ENCODE measurements around the gene PET117. TPM values are rescaled to one million over a fixed set of nuclear protein-coding genes. Genes with fewer than 3 reads are reported as not detected.
"Not testable (repeated sequence)": the region's sequence is repeated elsewhere in the genome, so short reads cannot be mapped to it uniquely, and the experiment has no call there.

PET117 gene
- total and polyA plus RNA-seq, 2 donors from 2014 or later = 13.1 to 19.7 TPM

DNA sequence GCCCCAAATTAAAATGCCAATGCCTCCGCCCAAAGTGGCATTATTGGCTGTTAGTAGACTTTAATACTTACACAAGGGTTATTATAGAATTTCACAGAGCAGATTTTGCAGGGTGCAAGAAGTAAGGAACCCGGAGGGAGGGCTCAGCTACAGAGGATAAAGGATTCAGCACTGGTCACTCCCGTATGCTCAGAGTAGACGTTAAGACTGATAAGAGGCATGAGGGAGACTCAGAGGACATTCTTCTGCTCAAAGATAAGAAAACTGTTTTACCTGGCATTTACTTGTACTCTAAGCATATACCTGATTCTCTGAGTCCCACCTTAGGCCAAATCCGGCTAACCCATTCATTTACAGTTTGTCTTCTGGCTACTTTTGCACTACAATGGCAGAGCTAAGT lies 43.5 kb upstream of the PET117 start:
- DNase-seq (no peak), FAIRE-seq (no peak)
- TF ChIP-seq, protein P1, sequence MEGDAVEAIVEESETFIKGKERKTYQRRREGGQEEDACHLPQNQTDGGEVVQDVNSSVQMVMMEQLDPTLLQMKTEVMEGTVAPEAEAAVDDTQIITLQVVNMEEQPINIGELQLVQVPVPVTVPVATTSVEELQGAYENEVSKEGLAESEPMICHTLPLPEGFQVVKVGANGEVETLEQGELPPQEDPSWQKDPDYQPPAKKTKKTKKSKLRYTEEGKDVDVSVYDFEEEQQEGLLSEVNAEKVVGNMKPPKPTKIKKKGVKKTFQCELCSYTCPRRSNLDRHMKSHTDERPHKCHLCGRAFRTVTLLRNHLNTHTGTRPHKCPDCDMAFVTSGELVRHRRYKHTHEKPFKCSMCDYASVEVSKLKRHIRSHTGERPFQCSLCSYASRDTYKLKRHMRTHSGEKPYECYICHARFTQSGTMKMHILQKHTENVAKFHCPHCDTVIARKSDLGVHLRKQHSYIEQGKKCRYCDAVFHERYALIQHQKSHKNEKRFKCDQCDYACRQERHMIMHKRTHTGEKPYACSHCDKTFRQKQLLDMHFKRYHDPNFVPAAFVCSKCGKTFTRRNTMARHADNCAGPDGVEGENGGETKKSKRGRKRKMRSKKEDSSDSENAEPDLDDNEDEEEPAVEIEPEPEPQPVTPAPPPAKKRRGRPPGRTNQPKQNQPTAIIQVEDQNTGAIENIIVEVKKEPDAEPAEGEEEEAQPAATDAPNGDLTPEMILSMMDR (IDR thresholded peaks at IDR 0.05; ENCODE audit: borderline replicate concordance, extremely low read depth, insufficient read depth) = no peak
- Histone ChIP-seq H3K36me3 (ENCODE audit: control insufficient read depth in 2 of 3, insufficient read depth in 3 of 3, low read length in 3 of 3) (no peaks in the 10 kb centered on the region), H3K4me3 (ENCODE audit: low read length in 3 of 3) (no peak overlapping the region), H3K9ac (ENCODE audit: low read length in 3 of 3) (no peak overlapping the region), H3K27ac (ENCODE audit: low read depth in 2 of 2, low read length in 2 of 2) (no peak overlapping the region), H3K4me1 (ENCODE audit: control insufficient read depth in 2 of 3, insufficient read depth in 2 of 3, low read depth in 1 of 3, low read length in 3 of 3) (no peaks in the 10 kb centered on the region), H3K9me3 (ENCODE audit: control insufficient read depth in 2 of 3, insufficient read depth in 1 of 3, low read length in 3 of 3) (no peaks in the 10 kb centered on the region), H3K27me3 (ENCODE audit: control insufficient read depth, insufficient read depth, low read length) (no peaks in the 10 kb centered on the region)
- intact Hi-C loops (cut with DNase I) = no loop called here

DNA sequence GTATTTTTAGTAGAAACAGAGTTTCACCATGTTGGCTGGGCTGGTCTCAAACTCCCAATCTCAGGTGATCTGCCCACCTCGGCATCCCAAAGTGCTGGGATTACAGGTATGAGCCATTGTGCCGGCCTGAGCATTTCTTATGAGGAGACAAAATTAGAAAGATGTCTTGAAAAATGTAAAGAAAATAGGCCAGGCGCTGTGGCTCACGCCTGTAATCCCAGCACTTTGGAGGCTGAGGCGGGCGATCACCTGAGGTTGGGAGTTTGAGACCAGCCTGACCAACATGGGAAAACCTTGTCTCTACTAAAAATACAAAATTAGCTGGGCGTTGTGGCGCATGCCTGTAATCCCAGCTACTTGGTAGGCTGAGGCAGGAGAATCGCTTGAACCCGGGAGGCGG lies 37.1 kb upstream of the PET117 start:
- H3K27ac ChIP-seq (ENCODE audit: low read depth in 2 of 2, low read length in 2 of 2); H3K9ac ChIP-seq (ENCODE audit: low read length in 3 of 3); DNase-seq; FAIRE-seq; H3K4me1 ChIP-seq (ENCODE audit: control insufficient read depth in 2 of 3, insufficient read depth in 2 of 3, low read depth in 1 of 3, low read length in 3 of 3); H3K27me3 ChIP-seq (ENCODE audit: control insufficient read depth, insufficient read depth, low read length); H3K9me3 ChIP-seq (ENCODE audit: control insufficient read depth in 2 of 3, insufficient read depth in 1 of 3, low read length in 3 of 3); H3K4me3 ChIP-seq (ENCODE audit: low read length in 3 of 3); intact Hi-C loops (cut with DNase I); H3K36me3 ChIP-seq (ENCODE audit: control insufficient read depth in 2 of 3, insufficient read depth in 3 of 3, low read length in 3 of 3): not testable (repeated sequence)

DNA sequence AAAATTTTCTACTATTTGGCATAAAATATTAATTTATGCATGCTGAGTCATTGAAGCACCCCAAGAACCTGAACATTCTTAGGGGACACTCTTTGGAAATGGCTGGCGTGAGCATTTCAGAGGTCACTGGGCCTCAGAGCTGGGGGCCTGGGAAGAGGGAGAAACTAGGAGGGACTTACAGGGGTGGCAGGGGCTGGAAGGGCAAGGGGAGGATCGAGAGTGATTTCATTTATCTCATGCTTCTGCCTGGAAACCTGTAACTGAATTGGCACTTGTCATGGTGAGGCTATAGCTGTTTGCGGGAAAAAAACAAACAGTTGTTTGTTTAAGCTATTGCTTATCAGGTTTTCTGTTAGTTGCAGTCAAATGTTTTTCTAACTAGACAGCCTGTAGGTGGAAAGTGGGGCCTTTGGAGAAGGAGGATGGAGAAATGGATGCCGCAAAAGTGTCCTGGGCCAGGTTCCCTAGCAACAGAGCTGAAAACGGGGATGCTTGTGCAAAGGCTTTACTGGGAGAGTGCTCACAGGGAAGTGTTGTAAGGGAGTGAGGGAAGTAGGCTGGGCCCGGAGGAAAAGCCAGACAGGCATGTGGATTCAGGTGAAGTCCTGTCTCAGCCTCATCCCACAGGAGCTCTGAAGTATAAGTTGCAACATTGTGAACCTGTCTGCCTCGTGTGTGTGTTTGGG lies 36.4 kb upstream of the PET117 start:
- no peaks in the 10 kb centered on the region for H3K27me3 ChIP-seq (ENCODE audit: control insufficient read depth, insufficient read depth, low read length)
- no peak overlapping the region for H3K4me3 ChIP-seq (ENCODE audit: low read length in 3 of 3)
- FAIRE-seq = no peak
- no peaks in the 10 kb centered on the region for H3K9me3 ChIP-seq (ENCODE audit: control insufficient read depth in 2 of 3, insufficient read depth in 1 of 3, low read length in 3 of 3)
- TF ChIP-seq, protein P1 (IDR thresholded peaks at IDR 0.05; ENCODE audit: borderline replicate concordance, extremely low read depth, insufficient read depth) = no peak
- no peaks in the 10 kb centered on the region for H3K4me1 ChIP-seq (ENCODE audit: control insufficient read depth in 2 of 3, insufficient read depth in 2 of 3, low read depth in 1 of 3, low read length in 3 of 3)
- no peak overlapping the region for H3K9ac ChIP-seq (ENCODE audit: low read length in 3 of 3)
- DNase-seq = no peak
- no peaks in the 10 kb centered on the region for H3K36me3 ChIP-seq (ENCODE audit: control insufficient read depth in 2 of 3, insufficient read depth in 3 of 3, low read length in 3 of 3)
- intact Hi-C loops (cut with DNase I) = no loop called here
- H3K27ac ChIP-seq (ENCODE audit: low read depth in 2 of 2, low read length in 2 of 2) = no peak overlapping the region

DNA sequence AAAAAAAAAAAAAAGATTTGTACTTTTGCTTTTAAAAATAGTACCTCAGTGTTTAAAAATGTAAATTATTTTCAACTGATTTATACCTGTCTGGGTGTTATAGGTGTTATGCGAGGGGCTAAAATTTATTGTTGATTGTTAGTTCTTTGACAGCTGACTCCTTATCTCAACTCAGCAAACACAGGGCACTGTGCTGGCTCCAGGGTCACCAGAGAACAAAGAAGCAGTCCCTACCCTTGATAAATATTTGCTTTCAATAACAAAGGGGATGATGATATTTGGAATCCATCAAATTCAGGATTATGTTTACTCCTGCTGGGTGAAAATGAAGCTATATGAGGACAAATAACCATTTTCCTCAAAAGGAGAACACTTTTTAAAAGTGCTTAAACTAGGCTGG lies 34.2 kb upstream of the PET117 start:
- DNase-seq (no peak), FAIRE-seq (no peak)
- H3K27ac ChIP-seq (ENCODE audit: low read depth in 2 of 2, low read length in 2 of 2) = no peak overlapping the region
- peaks cover 0 to 7% (median 0%) of the 10 kb centered on the region in 3 donors for H3K9me3 ChIP-seq (ENCODE audit: control insufficient read depth in 2 of 3, insufficient read depth in 1 of 3, low read length in 3 of 3)
- intact Hi-C loops (cut with DNase I) = no loop called here
- TF ChIP-seq, protein P1 (IDR thresholded peaks at IDR 0.05; ENCODE audit: borderline replicate concordance, extremely low read depth, insufficient read depth) = no peak
- H3K4me3 ChIP-seq (ENCODE audit: low read length in 3 of 3) = no peak overlapping the region
- no peak overlapping the region for H3K9ac ChIP-seq (ENCODE audit: low read length in 3 of 3)
- no peaks in the 10 kb centered on the region for H3K4me1 ChIP-seq (ENCODE audit: control insufficient read depth in 2 of 3, insufficient read depth in 2 of 3, low read depth in 1 of 3, low read length in 3 of 3)
- no peaks in the 10 kb centered on the region for H3K36me3 ChIP-seq (ENCODE audit: control insufficient read depth in 2 of 3, insufficient read depth in 3 of 3, low read length in 3 of 3)
- H3K27me3 ChIP-seq (ENCODE audit: control insufficient read depth, insufficient read depth, low read length) = no peaks in the 10 kb centered on the region

All from kidney (tissue), 14 donors.